ENCODE results near the gene CCDC60.

CCDC60 gene

GRCh38 chr12:119369907-119370546, 35.5 kb downstream of the CCDC60 start:
- TF ChIP-seq FOXP2 (optimal IDR thresholded peaks at IDR 0.05; ENCODE audit: borderline replicate concordance, extremely low read depth, extremely low read length, insufficient read depth) (no peak), REST (IDR thresholded peaks at IDR 0.05; ENCODE audit: insufficient read depth in 1 of 2, low read depth in 2 of 2, low read length in 2 of 2) (no peak), TAF1 (IDR thresholded peaks at IDR 0.05; ENCODE audit: borderline replicate concordance, insufficient read depth, low read length) (no peak), POLR2AphosphoS5 (IDR thresholded peaks at IDR 0.05; ENCODE audit: low read depth, low read length) (no peak), SIN3A (IDR thresholded peaks at IDR 0.05; ENCODE audit: borderline replicate concordance, insufficient read depth, low read length) (no peak)

GRCh38 chr12:119372540-119372939, 38.0 kb downstream of the CCDC60 start:
- TF ChIP-seq POLR2AphosphoS5 (IDR thresholded peaks at IDR 0.05; ENCODE audit: low read depth, low read length) = no peak
- no peak for TF ChIP-seq SIN3A (IDR thresholded peaks at IDR 0.05; ENCODE audit: borderline replicate concordance, insufficient read depth, low read length)
- TF ChIP-seq REST (IDR thresholded peaks at IDR 0.05; ENCODE audit: insufficient read depth in 1 of 2, low read depth in 2 of 2, low read length in 2 of 2) = no peak
- no peak for TF ChIP-seq TAF1 (IDR thresholded peaks at IDR 0.05; ENCODE audit: borderline replicate concordance, insufficient read depth, low read length)
- TF ChIP-seq FOXP2 (optimal IDR thresholded peaks at IDR 0.05; ENCODE audit: borderline replicate concordance, extremely low read depth, extremely low read length, insufficient read depth) = no peak

GRCh38 chr12:119373001-119373400, 38.5 kb downstream of the CCDC60 start:
- TF ChIP-seq SIN3A (IDR thresholded peaks at IDR 0.05; ENCODE audit: borderline replicate concordance, insufficient read depth, low read length) (no peak), REST (IDR thresholded peaks at IDR 0.05; ENCODE audit: insufficient read depth in 1 of 2, low read depth in 2 of 2, low read length in 2 of 2) (no peak), FOXP2 (optimal IDR thresholded peaks at IDR 0.05; ENCODE audit: borderline replicate concordance, extremely low read depth, extremely low read length, insufficient read depth) (no peak), TAF1 (IDR thresholded peaks at IDR 0.05; ENCODE audit: borderline replicate concordance, insufficient read depth, low read length) (no peak), POLR2AphosphoS5 (IDR thresholded peaks at IDR 0.05; ENCODE audit: low read depth, low read length) (no peak)

- TF ChIP-seq FOXP2 (optimal IDR thresholded peaks at IDR 0.05; ENCODE audit: borderline replicate concordance, extremely low read depth, extremely low read length, insufficient read depth) = no peak
- TF ChIP-seq REST (IDR thresholded peaks at IDR 0.05; ENCODE audit: insufficient read depth in 1 of 2, low read depth in 2 of 2, low read length in 2 of 2) = no peak
- no peak for TF ChIP-seq SIN3A (IDR thresholded peaks at IDR 0.05; ENCODE audit: borderline replicate concordance, insufficient read depth, low read length)
- no peak for TF ChIP-seq TAF1 (IDR thresholded peaks at IDR 0.05; ENCODE audit: borderline replicate concordance, insufficient read depth, low read length)
- no peak for TF ChIP-seq POLR2AphosphoS5 (IDR thresholded peaks at IDR 0.05; ENCODE audit: low read depth, low read length)
These were observed 39.1 kb downstream of the CCDC60 start for GRCh38 chr12:119373666-119374065.
